ENCODE data around the gene RABGAP1L. TPM values are rescaled to one million over a fixed set of nuclear protein-coding genes. Genes with fewer than 3 reads are reported as not detected.

RABGAP1L gene
- total RNA-seq, 4 donors from 2014 or later: 31.2 to 115 (median 62.5) TPM

DNA sequence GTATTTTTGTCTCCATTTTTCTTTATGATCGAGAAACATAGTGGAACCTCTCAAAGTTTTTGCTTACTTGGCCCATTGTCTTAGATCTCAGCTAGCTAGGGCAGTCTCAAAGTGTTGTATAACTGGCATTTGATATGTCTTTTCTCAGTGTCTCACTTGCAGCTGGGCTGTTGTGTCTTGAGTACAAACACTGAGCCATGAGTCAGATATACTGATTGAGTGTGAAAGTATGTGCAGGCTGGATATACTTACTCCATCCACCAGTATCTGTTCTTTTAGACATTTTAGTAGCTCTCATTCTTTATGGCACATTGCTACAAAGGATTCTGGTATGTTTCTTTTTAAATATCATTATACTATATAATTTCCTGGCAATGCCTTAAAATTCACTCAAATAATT lies 274.1 kb downstream of the RABGAP1L start:
- no peaks in the 10 kb centered on the region for H3K9me3 ChIP-seq
- 92 to 100% methylated on average over 1 of the region's 1 CpG for WGBS, 2 donors (ENCODE audit: low coverage in 1 of 2)
- no peak for TF ChIP-seq CTCF (IDR thresholded peaks at IDR 0.05)
- TF ChIP-seq POLR2AphosphoS5 (IDR thresholded peaks at IDR 0.05): no peak
- TF ChIP-seq POLR2A (IDR thresholded peaks at IDR 0.05): no peak
- no peak for TF ChIP-seq EP300 (IDR thresholded peaks at IDR 0.05)
- ATAC-seq: no peak
- H3K4me1 ChIP-seq: no peaks in the 10 kb centered on the region
- H3K4me3 ChIP-seq: no peak overlapping the region
- no peak overlapping the region for H3K27ac ChIP-seq
- no peaks in the 10 kb centered on the region for H3K27me3 ChIP-seq
- H3K36me3 ChIP-seq: no peaks in the 10 kb centered on the region

GRCh38 chr1:174445351-174445750 lies 286.0 kb downstream of the RABGAP1L start:
- TF ChIP-seq POLR2AphosphoS5 (IDR thresholded peaks at IDR 0.05) (no peak), CTCF (IDR thresholded peaks at IDR 0.05) (no peak), EP300 (IDR thresholded peaks at IDR 0.05) (no peak), POLR2A (IDR thresholded peaks at IDR 0.05) (no peak)
- no peaks in the 10 kb centered on the region for H3K9me3 ChIP-seq
- no peak overlapping the region for H3K27ac ChIP-seq
- H3K27me3 ChIP-seq: no peaks in the 10 kb centered on the region
- ATAC-seq: no peak
- no peaks in the 10 kb centered on the region for H3K36me3 ChIP-seq
- H3K4me3 ChIP-seq: no peak overlapping the region
- peaks cover 0 to 17% (median 4%) of the 10 kb centered on the region in 3 donors for H3K4me1 ChIP-seq

- no peak for TF ChIP-seq POLR2A (IDR thresholded peaks at IDR 0.05)
- Histone ChIP-seq H3K4me1 (peaks cover 0 to 17% (median 4%) of the 10 kb centered on the region in 3 donors), H3K36me3 (no peaks in the 10 kb centered on the region), H3K27ac (no peak overlapping the region), H3K4me3 (no peak overlapping the region), H3K27me3 (no peaks in the 10 kb centered on the region), H3K9me3 (no peaks in the 10 kb centered on the region)
- ATAC-seq: no peak
- WGBS, 2 donors (ENCODE audit: low coverage in 1 of 2): 75 to 89% methylated on average over 3 to 6 of the region's 6 CpGs
Observed at GRCh38 chr1:174445817-174446216, 286.5 kb downstream of the RABGAP1L start.

DNA sequence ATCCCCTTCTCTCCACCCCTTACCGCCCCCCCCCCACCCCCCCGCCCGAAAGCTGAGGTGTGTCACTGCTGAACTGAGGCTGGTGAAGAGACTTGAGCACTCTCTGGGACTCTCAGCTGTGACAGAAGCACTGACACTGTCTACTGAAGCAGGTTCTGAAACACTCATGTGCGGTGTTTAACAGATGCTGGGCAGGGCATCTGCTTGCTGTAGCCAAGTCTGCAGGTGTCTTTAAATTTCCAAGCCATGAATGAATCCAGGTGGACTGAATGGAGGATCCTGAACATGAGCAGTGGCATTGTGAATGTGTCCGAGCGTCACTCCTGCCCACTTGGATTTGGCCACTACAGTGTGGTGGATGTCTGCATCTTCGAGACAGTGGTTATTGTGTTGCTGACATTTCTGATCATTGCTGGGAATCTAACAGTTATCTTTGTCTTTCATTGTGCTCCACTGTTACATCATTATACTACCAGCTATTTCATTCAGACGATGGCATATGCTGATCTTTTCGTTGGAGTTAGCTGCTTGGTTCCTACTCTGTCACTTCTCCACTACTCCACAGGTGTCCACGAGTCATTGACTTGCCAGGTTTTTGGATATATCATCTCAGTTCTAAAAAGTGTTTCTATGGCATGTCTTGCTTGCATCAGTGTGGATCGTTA lies 288.7 kb downstream of the RABGAP1L start, which contains the start of gene GPR52:
Gene GPR52 (plus strand): TSS at position 99 of the 665 bp plus-strand sequence. CDS start 148 bp downstream, at position 247.
- WGBS, 2 donors (ENCODE audit: low coverage in 1 of 2): 89 to 90% methylated on average over 6 to 7 of the region's 11 CpGs
- H3K36me3 ChIP-seq: no peaks in the 10 kb centered on the region
- no peak for TF ChIP-seq CTCF (IDR thresholded peaks at IDR 0.05)
- no peak for TF ChIP-seq EP300 (IDR thresholded peaks at IDR 0.05)
- TF ChIP-seq POLR2AphosphoS5 (IDR thresholded peaks at IDR 0.05): no peak
- no peak for TF ChIP-seq POLR2A (IDR thresholded peaks at IDR 0.05)

GRCh38 chr1:174448531-174448883 lies 289.2 kb downstream of the RABGAP1L start:
- Histone ChIP-seq H3K36me3 (no peaks in the 10 kb centered on the region), H3K27me3 (no peaks in the 10 kb centered on the region), H3K27ac (no peak overlapping the region), H3K9me3 (no peaks in the 10 kb centered on the region), H3K4me1 (peaks cover 0 to 17% (median 4%) of the 10 kb centered on the region in 3 donors), H3K4me3 (no peak overlapping the region)
- no peak for TF ChIP-seq POLR2A (IDR thresholded peaks at IDR 0.05)
- 84 to 91% methylated on average over 3 to 5 of the region's 5 CpGs for WGBS, 2 donors (ENCODE audit: low coverage in 1 of 2)
- ATAC-seq: no peak

More for the DNA sequence above, 288.7 kb downstream of the RABGAP1L start, which contains the start of gene GPR52:
- H3K27me3 ChIP-seq: no peaks in the 10 kb centered on the region
- H3K27ac ChIP-seq: no peak within 1 kb of the TSS
- no peak within 1 kb of the TSS for H3K4me3 ChIP-seq
- H3K4me1 ChIP-seq: peaks cover 0 to 17% (median 4%) of the 10 kb centered on the region in 3 donors
- ATAC-seq: no peak
- no peaks in the 10 kb centered on the region for H3K9me3 ChIP-seq

DNA sequence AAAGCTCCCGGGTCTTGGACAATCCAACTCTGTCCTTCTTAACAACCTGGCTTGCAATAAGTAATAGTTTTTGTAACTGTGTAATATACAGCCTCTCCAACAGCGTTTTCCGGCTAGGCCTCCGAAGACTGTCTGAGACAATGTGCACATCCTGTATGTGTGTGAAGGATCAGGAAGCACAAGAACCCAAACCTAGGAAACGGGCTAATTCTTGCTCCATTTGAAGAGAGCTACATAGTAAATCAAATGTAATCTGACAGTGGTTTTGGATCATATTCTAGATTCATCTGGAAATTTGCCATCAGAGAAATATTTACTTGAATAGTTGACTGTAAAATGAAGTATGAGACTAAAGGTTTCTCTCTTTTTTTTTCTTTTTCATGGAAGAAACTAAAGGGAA lies 289.7 kb downstream of the RABGAP1L start:
- no peaks in the 10 kb centered on the region for H3K27me3 ChIP-seq
- H3K4me3 ChIP-seq: no peak overlapping the region
- no peak for ATAC-seq
- 19 to 53% methylated on average over 4 to 5 of the region's 5 CpGs for WGBS, 2 donors (ENCODE audit: low coverage in 1 of 2)
- H3K9me3 ChIP-seq: no peaks in the 10 kb centered on the region
- TF ChIP-seq POLR2A (IDR thresholded peaks at IDR 0.05) (no peak), EP300 (IDR thresholded peaks at IDR 0.05) (no peak), CTCF (IDR thresholded peaks at IDR 0.05) (no peak), POLR2AphosphoS5 (IDR thresholded peaks at IDR 0.05) (no peak)
- H3K4me1 ChIP-seq: peaks cover 0 to 17% (median 4%) of the 10 kb centered on the region in 3 donors
- H3K27ac ChIP-seq: no peak overlapping the region
- H3K36me3 ChIP-seq: no peaks in the 10 kb centered on the region

Data from gastroesophageal sphincter (tissue), 4 donors.